HG02623 (cell line): ENCODE measurements around the gene IFT88.
"Not testable (repeated sequence)": the region's sequence is repeated elsewhere in the genome, so short reads cannot be mapped to it uniquely, and the experiment has no call there.

Source experiments
- ATAC-seq: cut with Tn5 transposase; IDR thresholded peaks from one replicate; pipeline ENCODE4 v1.9.1; 2021; ENCODE audit warnings: moderate library complexity; ENCODE audit not compliant: unreplicated experiment

Gene IFT88

GRCh38 chr13:20623000-20623399 is 56.0 kb downstream of the IFT88 start:
- ATAC-seq = no peak

GRCh38 chr13:20624213-20624612 is 57.3 kb downstream of the IFT88 start:
- ATAC-seq = no peak

- ATAC-seq = no peak
Measured at GRCh38 chr13:20633802-20634201, 66.8 kb downstream of the IFT88 start.

- ATAC-seq = no peak
Measured at GRCh38 chr13:20636079-20636478, 69.1 kb downstream of the IFT88 start.

GRCh38 chr13:20637811-20638210 is 70.9 kb downstream of the IFT88 start:
- ATAC-seq = no peak

- no peak for ATAC-seq
Measured at GRCh38 chr13:20647758-20648157, 80.8 kb downstream of the IFT88 start.

GRCh38 chr13:20652946-20653345 is 86.0 kb downstream of the IFT88 start:
- no peak for ATAC-seq

GRCh38 chr13:20654156-20654555 is 87.2 kb downstream of the IFT88 start:
- no peak for ATAC-seq

- ATAC-seq = no peak
Measured at GRCh38 chr13:20658451-20659040, 91.6 kb downstream of the IFT88 start.

- ATAC-seq = no peak
Measured at GRCh38 chr13:20664351-20664750, 97.4 kb downstream of the IFT88 start.

GRCh38 chr13:20666948-20667347 is 100.0 kb downstream of the IFT88 start:
- no peak for ATAC-seq

- no peak for ATAC-seq
Measured at GRCh38 chr13:20667857-20668437, 101.0 kb downstream of the IFT88 start.

- ATAC-seq = no peak
Measured at GRCh38 chr13:20669162-20669561, 102.2 kb downstream of the IFT88 start.

- no peak for ATAC-seq
Measured at GRCh38 chr13:20671789-20672188, 104.8 kb downstream of the IFT88 start.

GRCh38 chr13:20672772-20673171 is 105.8 kb downstream of the IFT88 start:
- ATAC-seq = no peak

GRCh38 chr13:20673715-20674114 is 106.8 kb downstream of the IFT88 start:
- no peak for ATAC-seq

- ATAC-seq = no peak
Measured at GRCh38 chr13:20676213-20676612, 109.3 kb downstream of the IFT88 start.

GRCh38 chr13:20678606-20679005 is 111.6 kb downstream of the IFT88 start:
- ATAC-seq = not testable (repeated sequence)

- ATAC-seq = no peak
Measured at GRCh38 chr13:20679879-20680278, 112.9 kb downstream of the IFT88 start.

- no peak for ATAC-seq
Measured at GRCh38 chr13:20680416-20681080, 113.6 kb downstream of the IFT88 start.

GRCh38 chr13:20681481-20681880 is 114.5 kb downstream of the IFT88 start:
- ATAC-seq = not testable (repeated sequence)

GRCh38 chr13:20682061-20682460 is 115.1 kb downstream of the IFT88 start:
- ATAC-seq = no peak
